ENCODE measurements around the gene FBRSL1.

FBRSL1 gene

GRCh38 chr12:132449565-132450417 lies 40.2 kb upstream of the FBRSL1 start:
- DNase-seq: no peak
- TF ChIP-seq POLR2A (IDR thresholded peaks at IDR 0.05; ENCODE audit: low read length) (no peak), GATA1 (IDR thresholded peaks at IDR 0.05; ENCODE audit: low read depth, low read length) (no peak)

GRCh38 chr12:132450418-132451171 lies 39.4 kb upstream of the FBRSL1 start:
- no peak for TF ChIP-seq POLR2A (IDR thresholded peaks at IDR 0.05; ENCODE audit: low read length)
- no peak for TF ChIP-seq GATA1 (IDR thresholded peaks at IDR 0.05; ENCODE audit: low read depth, low read length)
- no peak for DNase-seq

GRCh38 chr12:132451172-132451835 lies 38.6 kb upstream of the FBRSL1 start:
- TF ChIP-seq GATA1 (IDR thresholded peaks at IDR 0.05; ENCODE audit: low read depth, low read length): no peak
- no peak for TF ChIP-seq POLR2A (IDR thresholded peaks at IDR 0.05; ENCODE audit: low read length)
- no peak for DNase-seq

GRCh38 chr12:132451836-132452195 lies 38.1 kb upstream of the FBRSL1 start:
- no peak for DNase-seq
- TF ChIP-seq POLR2A (IDR thresholded peaks at IDR 0.05; ENCODE audit: low read length) (no peak), GATA1 (IDR thresholded peaks at IDR 0.05; ENCODE audit: low read depth, low read length) (no peak)

- no peak for DNase-seq
- TF ChIP-seq GATA1 (IDR thresholded peaks at IDR 0.05; ENCODE audit: low read depth, low read length): no peak
- TF ChIP-seq POLR2A (IDR thresholded peaks at IDR 0.05; ENCODE audit: low read length): no peak
Measured at GRCh38 chr12:132452596-132453350, 37.2 kb upstream of the FBRSL1 start.

- DNase-seq: no peak
- TF ChIP-seq POLR2A (IDR thresholded peaks at IDR 0.05; ENCODE audit: low read length) (no peak), GATA1 (IDR thresholded peaks at IDR 0.05; ENCODE audit: low read depth, low read length) (no peak)
Measured at GRCh38 chr12:132453361-132454192, 36.4 kb upstream of the FBRSL1 start.

- TF ChIP-seq POLR2A (IDR thresholded peaks at IDR 0.05; ENCODE audit: low read length) (no peak), GATA1 (IDR thresholded peaks at IDR 0.05; ENCODE audit: low read depth, low read length) (no peak)
Measured at GRCh38 chr12:132454193-132454932, 35.6 kb upstream of the FBRSL1 start.

GRCh38 chr12:132454933-132455418 lies 35.0 kb upstream of the FBRSL1 start:
- TF ChIP-seq POLR2A (IDR thresholded peaks at IDR 0.05; ENCODE audit: low read length): no peak
- TF ChIP-seq GATA1 (IDR thresholded peaks at IDR 0.05; ENCODE audit: low read depth, low read length): no peak
- no peak for DNase-seq

More at GRCh38 chr12:132454193-132454932, 35.6 kb upstream of the FBRSL1 start:
- no peak for DNase-seq

GRCh38 chr12:132455565-132455964 lies 34.4 kb upstream of the FBRSL1 start:
- TF ChIP-seq POLR2A (IDR thresholded peaks at IDR 0.05; ENCODE audit: low read length): no peak
- no peak for TF ChIP-seq GATA1 (IDR thresholded peaks at IDR 0.05; ENCODE audit: low read depth, low read length)
- no peak for DNase-seq

- TF ChIP-seq GATA1 (IDR thresholded peaks at IDR 0.05; ENCODE audit: low read depth, low read length): no peak
- TF ChIP-seq POLR2A (IDR thresholded peaks at IDR 0.05; ENCODE audit: low read length): no peak
- no peak for DNase-seq
Measured at GRCh38 chr12:132456186-132456943, 33.6 kb upstream of the FBRSL1 start.

- TF ChIP-seq GATA1 (IDR thresholded peaks at IDR 0.05; ENCODE audit: low read depth, low read length) (no peak), POLR2A (IDR thresholded peaks at IDR 0.05; ENCODE audit: low read length) (no peak)
- no peak for DNase-seq
Measured at GRCh38 chr12:132456944-132457495, 32.9 kb upstream of the FBRSL1 start.

Measured in erythroblast (primary cell).